ENCODE measurements around the gene MAPRE3.

Gene MAPRE3

GRCh38 chr2:26978061-26978596 lies 7.7 kb downstream of the MAPRE3 start:
- no peak for DNase-seq
- intact Hi-C loops (cut with DNase I) = no loop called here

GRCh38 chr2:26979741-26980140 lies 9.3 kb downstream of the MAPRE3 start:
- DNase-seq = no peak
- intact Hi-C loops (cut with DNase I) = no loop called here

DNA sequence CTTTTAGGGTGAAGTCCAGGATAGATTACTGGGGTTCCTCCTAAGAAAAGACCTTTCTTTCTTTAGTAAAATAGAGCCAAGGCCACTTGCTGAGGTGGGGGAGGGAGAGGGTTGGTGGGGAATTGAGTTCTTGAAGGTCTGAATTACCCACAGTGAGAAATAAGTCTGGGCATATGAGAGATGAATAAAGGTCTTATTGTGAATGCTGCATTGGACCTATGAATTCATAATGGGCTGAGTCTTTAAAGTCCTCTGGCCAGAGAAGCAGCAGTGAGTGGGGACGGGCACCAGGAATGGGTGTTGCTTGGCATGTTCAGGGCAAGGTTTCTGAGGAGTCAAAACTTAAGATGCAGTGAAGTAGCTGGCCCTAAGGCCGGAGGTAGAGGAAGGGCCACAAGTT lies 10.5 kb downstream of the MAPRE3 start:
- DNase-seq = no peak
- intact Hi-C loops (cut with DNase I) = no loop called here

- intact Hi-C loops (cut with DNase I) = no loop called here
- DNase-seq = peak in 6 of 10 donors; percentile 28 to 80 (median 40)
These were observed 11.8 kb downstream of the MAPRE3 start for GRCh38 chr2:26982102-26982742.

DNA sequence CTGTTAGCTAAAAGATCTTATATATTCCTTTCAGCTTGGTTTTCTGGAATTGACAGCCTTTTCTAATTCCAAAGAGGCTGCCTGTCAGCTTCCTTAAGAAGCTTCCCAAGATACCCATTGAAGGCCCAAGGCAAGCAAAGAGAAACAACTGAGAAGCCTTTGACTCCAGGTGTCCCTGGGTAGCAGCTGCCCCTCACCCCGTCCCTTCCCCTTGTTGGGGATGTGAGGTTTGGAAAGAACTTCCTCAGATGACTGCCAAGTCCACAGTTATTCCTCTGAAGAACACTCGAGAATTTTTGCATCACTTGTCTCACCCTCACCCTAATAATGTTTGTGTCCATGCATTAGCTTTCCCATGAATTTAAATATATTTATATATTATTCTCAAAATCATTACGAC lies 13.3 kb downstream of the MAPRE3 start:
- no peak for DNase-seq
- intact Hi-C loops (cut with DNase I) = no loop called here

DNA sequence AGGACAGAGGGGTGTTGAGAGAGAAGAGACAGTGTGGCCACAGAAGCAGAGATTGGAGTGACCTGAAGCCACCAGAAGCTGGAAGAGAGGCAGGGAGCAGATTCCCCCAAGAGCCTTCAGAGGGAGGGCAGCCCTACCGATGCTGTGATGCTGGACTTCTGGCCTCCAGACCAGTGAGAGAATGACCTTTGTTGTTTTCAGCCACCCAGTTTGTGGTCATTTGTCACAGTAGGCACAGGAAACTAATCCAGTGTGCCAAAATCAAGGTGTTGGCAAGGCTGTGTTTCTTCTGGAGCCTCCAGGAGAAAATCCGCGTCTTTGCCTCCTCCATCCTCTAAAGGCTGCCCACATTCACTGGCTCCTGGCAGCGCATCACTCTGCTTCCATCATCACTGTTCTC lies 15.4 kb downstream of the MAPRE3 start:
- DNase-seq = no peak
- intact Hi-C loops (cut with DNase I) = no loop called here

- DNase-seq = no peak
- intact Hi-C loops (cut with DNase I) = no loop called here
These were observed 16.1 kb downstream of the MAPRE3 start for GRCh38 chr2:26986576-26986975.

GRCh38 chr2:26988058-26988860 lies 17.8 kb downstream of the MAPRE3 start:
- intact Hi-C loops (cut with DNase I) = no loop called here
- no peak for DNase-seq

DNA sequence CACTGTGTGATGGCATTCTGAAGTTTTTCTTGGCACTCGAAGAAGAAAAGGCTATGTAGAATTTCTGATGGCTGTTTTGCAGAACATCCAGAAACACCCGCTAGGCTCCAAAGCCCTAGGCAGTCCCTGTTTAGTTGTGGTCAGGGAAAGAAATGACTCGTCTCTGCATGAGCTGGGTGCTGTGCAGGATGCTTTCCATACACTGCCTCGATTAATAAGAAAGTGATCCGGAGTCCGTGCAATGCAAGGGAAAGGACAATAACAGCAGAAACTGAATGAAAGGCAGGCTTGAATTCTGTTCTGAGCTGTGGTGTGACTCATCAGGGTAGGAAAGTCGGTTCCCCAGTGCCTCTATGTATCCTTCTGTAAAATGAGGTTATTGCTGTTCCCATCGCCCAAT lies 18.7 kb downstream of the MAPRE3 start:
- intact Hi-C loops (cut with DNase I) = no loop called here
- no peak for DNase-seq

GRCh38 chr2:26991717-26992116 lies 21.3 kb downstream of the MAPRE3 start:
- intact Hi-C loops (cut with DNase I) = no loop called here
- DNase-seq = no peak

DNA sequence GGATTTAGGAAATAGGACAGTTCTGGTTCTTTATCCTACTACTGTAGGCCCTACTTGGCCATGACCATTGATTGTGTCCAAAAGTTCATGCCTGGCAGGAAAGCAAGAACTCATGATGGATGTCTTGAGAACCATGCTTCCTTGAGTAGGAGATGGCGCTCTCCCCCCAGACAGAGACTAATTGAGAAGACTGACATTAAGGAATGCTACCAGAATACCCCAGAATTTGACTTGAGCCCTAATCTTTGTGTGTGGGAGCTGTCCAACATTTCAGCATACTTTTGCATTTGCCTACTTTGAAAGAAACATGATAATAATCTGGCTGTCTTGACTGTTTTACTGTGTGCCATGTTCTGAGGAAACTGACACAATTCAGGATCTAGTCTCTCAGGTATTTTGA lies 23.3 kb downstream of the MAPRE3 start:
- intact Hi-C loops (cut with DNase I) = no loop called here
- no peak for DNase-seq

DNA sequence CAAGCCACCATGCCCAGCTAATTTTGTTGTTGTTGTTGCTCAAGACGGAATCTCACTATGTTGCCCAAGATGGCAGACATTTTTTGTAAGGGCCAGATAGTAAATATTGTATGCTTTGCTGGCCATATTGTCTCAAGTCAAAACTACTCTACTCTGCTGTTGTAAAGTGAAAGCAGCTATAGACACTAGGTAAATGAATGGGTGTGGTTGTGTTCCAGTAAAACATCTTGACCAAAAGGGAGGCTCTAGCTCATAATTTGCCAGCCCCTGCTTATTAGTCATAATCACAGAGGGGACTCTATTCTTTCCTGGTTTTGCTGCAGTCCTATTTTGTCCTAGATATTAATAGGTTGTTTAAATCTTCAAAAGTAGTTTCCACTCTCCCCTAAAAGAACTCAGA lies 24.5 kb downstream of the MAPRE3 start:
- intact Hi-C loops (cut with DNase I) = no loop called here
- DNase-seq = no peak

GRCh38 chr2:26997394-26997793 lies 27.0 kb downstream of the MAPRE3 start:
- peak in 1 of 10 donors; percentile 62 for DNase-seq
- intact Hi-C loops (cut with DNase I) = no loop called here

DNA sequence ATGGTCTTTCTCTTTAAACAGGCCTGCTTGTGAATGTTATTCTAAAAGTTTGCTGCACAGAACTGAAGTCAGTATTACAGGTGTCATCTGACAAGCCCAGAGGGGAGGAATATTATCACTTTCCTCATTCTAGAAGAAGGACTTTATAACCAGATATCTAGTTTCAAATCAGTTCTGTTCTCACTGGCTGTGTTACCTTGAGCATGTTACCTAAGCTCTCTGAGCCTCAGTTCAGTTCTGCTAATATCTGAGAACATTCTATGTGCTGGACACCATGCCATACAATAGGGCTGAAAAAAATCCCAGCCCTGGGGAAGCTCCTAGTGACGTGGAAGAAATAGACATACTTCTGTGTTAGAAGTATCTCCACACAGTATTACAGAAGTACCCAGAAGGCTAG lies 27.9 kb downstream of the MAPRE3 start:
- intact Hi-C loops (cut with DNase I) = no loop called here
- no peak for DNase-seq

DNA sequence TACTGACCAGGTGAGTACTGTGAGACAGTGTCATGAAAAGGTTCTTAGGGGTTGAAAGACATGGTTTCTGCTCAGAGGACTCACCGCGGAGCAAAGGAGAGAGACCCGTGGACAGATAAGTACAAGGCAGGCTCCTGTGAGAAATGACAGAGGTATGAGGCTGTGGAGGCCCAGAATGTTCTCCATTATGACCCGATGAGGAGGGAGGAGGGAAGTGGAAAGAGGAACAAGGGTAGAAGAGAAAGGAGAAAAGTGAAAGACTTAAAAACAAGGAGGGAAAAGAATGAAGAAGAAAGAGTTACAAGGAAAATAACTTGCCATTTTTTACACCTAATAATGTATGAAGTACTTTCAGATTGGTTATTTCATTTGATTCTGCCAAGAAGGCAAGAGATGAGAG lies 29.8 kb downstream of the MAPRE3 start:
- no peak for DNase-seq
- intact Hi-C loops (cut with DNase I) = no loop called here

DNA sequence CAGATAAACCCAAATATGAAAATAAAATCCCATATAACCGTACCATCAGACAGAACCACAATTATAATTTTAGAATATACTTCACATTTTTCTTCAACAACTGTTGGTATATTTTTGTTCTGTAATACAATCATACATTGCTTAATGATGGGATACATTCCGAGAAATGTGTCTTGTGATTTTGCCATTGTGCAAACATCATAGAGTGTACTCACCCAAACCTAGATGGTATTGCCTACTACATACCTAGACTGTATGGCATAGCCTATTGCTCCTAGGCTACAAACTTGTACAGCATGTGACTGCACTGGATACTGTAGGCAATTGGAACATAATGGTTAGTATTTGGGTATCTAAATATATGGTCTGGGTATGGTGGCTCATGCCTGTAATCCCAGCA lies 30.6 kb downstream of the MAPRE3 start:
- no peak for DNase-seq
- intact Hi-C loops (cut with DNase I) = no loop called here

GRCh38 chr2:27001950-27002349 lies 31.5 kb downstream of the MAPRE3 start:
- peak in 1 of 10 donors; percentile 62 for DNase-seq
- intact Hi-C loops (cut with DNase I) = no loop called here

DNA sequence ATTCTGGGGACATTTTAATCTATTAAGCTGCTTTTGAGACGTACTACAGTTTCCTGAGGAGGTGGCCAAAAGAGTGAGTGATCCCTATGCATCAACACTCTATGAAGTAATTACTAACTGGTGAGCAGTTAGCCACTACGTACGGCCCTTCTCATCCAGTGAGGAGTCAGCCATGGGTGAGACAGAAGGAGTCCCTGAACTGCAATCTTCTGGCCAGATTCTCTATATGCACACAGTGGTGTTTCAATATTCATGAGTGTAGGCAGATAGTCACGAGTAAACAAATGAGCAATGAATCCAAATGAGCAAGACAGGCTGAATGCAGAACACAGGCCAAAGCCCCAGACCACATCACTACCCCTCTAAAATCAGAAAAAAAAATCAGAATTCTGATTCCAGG lies 32.6 kb downstream of the MAPRE3 start:
- intact Hi-C loops (cut with DNase I) = no loop called here
- DNase-seq = no peak

- intact Hi-C loops (cut with DNase I) = no loop called here
- no peak for DNase-seq
These were observed 33.4 kb downstream of the MAPRE3 start for GRCh38 chr2:27003857-27004256.

DNA sequence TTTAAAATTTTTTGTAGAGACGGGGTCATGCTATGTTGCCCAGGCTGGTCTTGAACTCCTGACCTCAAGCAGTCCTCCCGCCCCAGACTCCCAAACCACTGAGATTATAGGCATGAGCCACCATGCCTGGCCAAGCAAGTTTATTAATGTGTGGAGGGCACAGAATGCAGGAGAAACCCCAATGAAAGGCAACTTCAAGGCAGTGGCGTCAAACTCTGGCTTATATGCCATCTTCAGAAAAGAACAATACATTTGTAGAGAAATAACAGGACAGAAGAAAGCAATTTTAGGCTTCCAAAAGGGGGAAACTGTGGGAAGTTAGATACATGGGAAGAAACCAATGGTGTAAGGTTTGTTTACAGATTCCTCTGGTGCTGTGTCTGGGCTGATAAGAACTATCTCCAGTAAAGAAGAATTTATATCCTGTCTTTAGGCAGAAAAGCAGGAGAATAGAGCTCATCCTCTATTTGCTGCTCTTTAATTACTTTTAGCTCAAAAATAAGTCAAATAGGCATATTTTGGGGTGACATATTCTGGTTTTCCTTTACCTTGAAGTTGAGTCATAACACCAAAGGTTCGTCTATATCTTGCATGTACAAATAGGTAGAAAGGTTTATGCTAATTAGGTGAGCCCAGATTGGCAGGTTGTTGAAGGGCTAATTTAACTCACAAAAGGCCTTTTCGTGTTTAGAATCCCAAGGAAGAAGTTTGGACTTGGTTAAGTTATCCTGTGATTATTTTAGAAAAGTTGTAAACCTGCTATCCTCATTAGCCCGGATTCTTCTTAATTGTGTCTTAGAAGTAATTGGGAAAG lies 36.4 kb downstream of the MAPRE3 start:
- no peak for DNase-seq
- intact Hi-C loops (cut with DNase I) = no loop called here
